ENCODE measurements around the gene MRPS6.

MRPS6 gene

GRCh38 chr21:34073032-34073748 is at the start of gene MRPS6, which contains the start of gene SLC5A3:
Gene MRPS6 (plus strand): TSS chr21:34073578. CDS start chr21:34073701, 123 bp downstream.
Gene SLC5A3 (plus strand): TSS chr21:34073578. CDS start chr21:34095199, 21,621 bp downstream.
- DNase-seq (ENCODE audit: low read depth in 2 of 2), result peak; percentile 53 to 66

- DNase-seq (ENCODE audit: low read depth in 2 of 2), result no peak
Measured at GRCh38 chr21:34023691-34024373, 49.5 kb upstream of the MRPS6 start.

- DNase-seq (ENCODE audit: low read depth in 2 of 2), result no peak
Measured at GRCh38 chr21:34024374-34024693, 49.0 kb upstream of the MRPS6 start.

GRCh38 chr21:34027721-34028461 is 45.5 kb upstream of the MRPS6 start:
- DNase-seq (ENCODE audit: low read depth in 2 of 2), result no peak

- peak; percentile 10 to 23 for DNase-seq (ENCODE audit: low read depth in 2 of 2)
Measured at GRCh38 chr21:34029743-34030528, 43.4 kb upstream of the MRPS6 start.

GRCh38 chr21:34031835-34032370 is 41.5 kb upstream of the MRPS6 start:
- no peak for DNase-seq (ENCODE audit: low read depth in 2 of 2)

GRCh38 chr21:34034369-34035014 is 38.9 kb upstream of the MRPS6 start:
- DNase-seq (ENCODE audit: low read depth in 2 of 2), result no peak

GRCh38 chr21:34035619-34036354 is 37.6 kb upstream of the MRPS6 start:
- DNase-seq (ENCODE audit: low read depth in 2 of 2), result no peak

- DNase-seq (ENCODE audit: low read depth in 2 of 2), result no peak
Measured at GRCh38 chr21:34037009-34037795, 36.2 kb upstream of the MRPS6 start.

- DNase-seq (ENCODE audit: low read depth in 2 of 2), result no peak
Measured at GRCh38 chr21:34039678-34040382, 33.5 kb upstream of the MRPS6 start.

- no peak for DNase-seq (ENCODE audit: low read depth in 2 of 2)
Measured at GRCh38 chr21:34042735-34043134, 30.6 kb upstream of the MRPS6 start.

GRCh38 chr21:34043333-34043732 is 30.0 kb upstream of the MRPS6 start:
- DNase-seq (ENCODE audit: low read depth in 2 of 2), result no peak

GRCh38 chr21:34046917-34047316 is 26.5 kb upstream of the MRPS6 start:
- no peak for DNase-seq (ENCODE audit: low read depth in 2 of 2)

GRCh38 chr21:34047835-34048234 is 25.5 kb upstream of the MRPS6 start:
- DNase-seq (ENCODE audit: low read depth in 2 of 2), result no peak

- no peak for DNase-seq (ENCODE audit: low read depth in 2 of 2)
Measured at GRCh38 chr21:34052171-34052570, 21.2 kb upstream of the MRPS6 start.

GRCh38 chr21:34054259-34054658 is 19.1 kb upstream of the MRPS6 start:
- no peak for DNase-seq (ENCODE audit: low read depth in 2 of 2)

- no peak for DNase-seq (ENCODE audit: low read depth in 2 of 2)
Measured at GRCh38 chr21:34055615-34056014, 17.8 kb upstream of the MRPS6 start.

GRCh38 chr21:34061983-34062382 is 11.4 kb upstream of the MRPS6 start:
- no peak for DNase-seq (ENCODE audit: low read depth in 2 of 2)

- no peak for DNase-seq (ENCODE audit: low read depth in 2 of 2)
Measured at GRCh38 chr21:34065027-34065426, 8.4 kb upstream of the MRPS6 start.

Data from stimulated activated CD4-positive, alpha-beta T cell treated with anti-CD3 and anti-CD28 coated beads, Interleukin-12 subunit alpha, Interleukin-12 subunit beta, amount 100 ng/mL, for 24 hours (primary cell).